HEK293T (cell line): Measurements from ENCODE around the gene TRHDE.

Experiments used
- ARNT ChIP-seq: fragments of 450-650 bp; IDR thresholded peaks from 2 replicates; pipeline ENCODE4 v1.6.1; 2017; ENCODE audit warnings: mild to moderate bottlenecking
- CTBP1 ChIP-seq: fragments of 450-650 bp; IDR thresholded peaks from 2 replicates; pipeline ENCODE4 v1.6.1; 2016; ENCODE audit warnings: borderline replicate concordance
- FOXK2 ChIP-seq: fragments of 450-650 bp; IDR thresholded peaks from 2 replicates; pipeline ENCODE4 v1.6.1; 2016; ENCODE audit warnings: mild to moderate bottlenecking

- no peak for TF ChIP-seq FOXK2
- no peak for TF ChIP-seq ARNT
- TF ChIP-seq CTBP1: no peak
Observed at GRCh38 chr12:72647139-72647538, 375.0 kb downstream of the TRHDE start.
